NCI-H226 (cell line): ENCODE results near the gene TGFBR3.
A peak's percentile ranks its signal among the peaks of the same experiment; 100 is the strongest.
"Not testable (repeated sequence)": the region's sequence is repeated elsewhere in the genome, so short reads cannot be mapped to it uniquely, and the experiment has no call there.

Source experiments
- DNase-seq: peaks from one replicate; pipeline ENCODE4 v3.0.0-alpha.2; 2015

The TGFBR3 gene

GRCh38 chr1:91881280-91881679, 4.7 kb downstream of the TGFBR3 start:
- DNase-seq: no peak

- no peak for DNase-seq
Measured at GRCh38 chr1:91879733-91880132, 6.2 kb downstream of the TGFBR3 start.

GRCh38 chr1:91877574-91878208, 8.3 kb downstream of the TGFBR3 start:
- peak; percentile 10 for DNase-seq

GRCh38 chr1:91876781-91877573, 9.0 kb downstream of the TGFBR3 start:
- DNase-seq: no peak

- DNase-seq: no peak
Measured at GRCh38 chr1:91876040-91876470, 9.9 kb downstream of the TGFBR3 start.

GRCh38 chr1:91874167-91874566, 11.8 kb downstream of the TGFBR3 start:
- no peak for DNase-seq

GRCh38 chr1:91872559-91873081, 13.3 kb downstream of the TGFBR3 start:
- DNase-seq: no peak

- peak; percentile 62 for DNase-seq
Measured at GRCh38 chr1:91872000-91872399, 14.0 kb downstream of the TGFBR3 start.

GRCh38 chr1:91870322-91870721, 15.6 kb downstream of the TGFBR3 start:
- DNase-seq: no peak

GRCh38 chr1:91866425-91866824, 19.5 kb downstream of the TGFBR3 start:
- no peak for DNase-seq

- DNase-seq: peak; percentile 66
Measured at GRCh38 chr1:91864017-91864700, 21.8 kb downstream of the TGFBR3 start.

- no peak for DNase-seq
Measured at GRCh38 chr1:91863498-91863897, 22.5 kb downstream of the TGFBR3 start.

- DNase-seq: no peak
Measured at GRCh38 chr1:91862120-91862519, 23.8 kb downstream of the TGFBR3 start.

- no peak for DNase-seq
Measured at GRCh38 chr1:91857557-91858239, 28.3 kb downstream of the TGFBR3 start.

GRCh38 chr1:91856996-91857395, 29.0 kb downstream of the TGFBR3 start:
- DNase-seq: no peak

GRCh38 chr1:91854852-91855534, 31.0 kb downstream of the TGFBR3 start:
- no peak for DNase-seq

GRCh38 chr1:91853397-91853796, 32.6 kb downstream of the TGFBR3 start:
- DNase-seq: no peak

- not testable (repeated sequence) for DNase-seq
Measured at GRCh38 chr1:91852011-91852410, 33.9 kb downstream of the TGFBR3 start.

- peak; percentile 82 for DNase-seq
Measured at GRCh38 chr1:91851130-91852010, 34.6 kb downstream of the TGFBR3 start.

- DNase-seq: no peak
Measured at GRCh38 chr1:91850708-91851107, 35.2 kb downstream of the TGFBR3 start.

- no peak for DNase-seq
Measured at GRCh38 chr1:91847851-91848250, 38.1 kb downstream of the TGFBR3 start.
